HCT116 (cell line): ENCODE measurements around the gene POLR3C. TPM values are rescaled to one million over a fixed set of nuclear protein-coding genes. Genes with fewer than 3 reads are reported as not detected.

Experiments
- ATAC-seq: fragments of 200-7000 bp; cut with Tn5 transposase; 2 replicates; pipeline ENCODE4 v1.9.1; 2020; ENCODE audit warnings: mild to moderate bottlenecking, moderate library complexity
- BruUV-seq: library from RNA; stranded (reverse); fragments of 400-500 nt; replicated peaks from 2 replicates; lab custom pipeline; 2021; lab: Mats Ljungman, UMichigan
- CTCF ChIA-PET: fragments of 300-600 bp; sonication (Branson Sonifier 250); formaldehyde crosslinking; loops from one replicate; lab custom pipeline; 2021; ENCODE audit warnings: antibody characterized with exemption; lab: Charles Lee
- POLR2A ChIA-PET: fragments of 300-600, 350-600 bp; sonication (Branson Sonifier 250); formaldehyde crosslinking; loops from one replicate; lab custom pipeline; 2021; ENCODE audit warnings: antibody characterized with exemption; lab: Charles Lee
- RAD21 ChIA-PET, 2 experiments: fragments of 300-600 bp; sonication (Branson Sonifier 250); formaldehyde crosslinking; loops; one replicate each; lab custom pipeline; 2023; ENCODE audit warnings: low total read pairs in 2 of 2; ENCODE audit not compliant: uncharacterized antibody in 2 of 2, unreplicated experiment in 2 of 2, low non-redundant PET in 1 of 2; lab: Charles Lee
- DNase-seq: peaks from one replicate; pipeline ENCODE4 v3.0.0-alpha.2; 2010; ENCODE audit warnings: low read depth, low spot score
- H2AFZ ChIP-seq: fragments of 200-600 bp; shearing (Covaris generic), sonication (generic); 2 replicates; pipeline ENCODE4 v1.6.1; 2017; ENCODE audit warnings: low read depth, mixed run types, mixed read lengths, antibody characterized with exemption, low read length; ENCODE audit not compliant: poor library complexity, severe bottlenecking
- H3K27ac ChIP-seq: 2 replicates; pipeline ENCODE4 v1.5.1; 2012; ENCODE audit warnings: low read depth, low read length
- H3K27me3 ChIP-seq: fragments of 200-600 bp; sonication (generic); 2 replicates; pipeline ENCODE4 v1.6.1; 2016; ENCODE audit warnings: mixed run types, low read length, mixed read lengths; ENCODE audit not compliant: insufficient read depth
- H3K36me3 ChIP-seq, 2 experiments: fragments of 200-500 bp in 1 of 2; fragments of 200-600 bp in 1 of 2; sonication (Bioruptor generic) in 1 of 2; sonication (generic) in 1 of 2; 2 replicates each; pipeline versions ENCODE4 v1.5.1 to v1.6.1; 2014 to 2016; ENCODE audit warnings: low read length in 2 of 2, inconsistent platforms in 1 of 2, mixed read lengths in 1 of 2, mixed run types in 1 of 2; ENCODE audit not compliant: insufficient read depth in 2 of 2, control insufficient read depth in 1 of 2
- H3K4me1 ChIP-seq, 2 experiments: fragments of 200-600 bp in 1 of 2; sonication (generic) in 1 of 2; 2 replicates each; pipeline versions ENCODE4 v1.5.1 to v1.6.1; 2012 to 2017; ENCODE audit warnings: low read length in 2 of 2, inconsistent platforms in 1 of 2, mild to moderate bottlenecking in 1 of 2, mixed read lengths in 1 of 2, mixed run types in 1 of 2, moderate library complexity in 1 of 2; ENCODE audit not compliant: insufficient read depth in 2 of 2, control insufficient read depth in 1 of 2
- H3K4me2 ChIP-seq: fragments of 200-600 bp; sonication (generic); 2 replicates; pipeline ENCODE4 v1.6.1; 2017; ENCODE audit warnings: mixed run types, low read length, mixed read lengths
- H3K4me3 ChIP-seq, 2 experiments: fragments of 200-600 bp in 1 of 2; sonication (generic) in 1 of 2; replicated peaks in 1 of 2; 2 replicates each; pipeline ENCODE4 v1.5.1; 2011 to 2016; ENCODE audit warnings: low read length in 2 of 2, control low read depth in 1 of 2, low read depth in 1 of 2, mild to moderate bottlenecking in 1 of 2, mixed read lengths in 1 of 2, mixed run types in 1 of 2
- H3K79me2 ChIP-seq: fragments of 200-600 bp; sonication (generic); 2 replicates; pipeline ENCODE4 v1.6.1; 2017; ENCODE audit warnings: mild to moderate bottlenecking, mixed run types, low read length, moderate library complexity, mixed read lengths; ENCODE audit not compliant: insufficient read depth
- H3K9ac ChIP-seq: fragments of 200-600 bp; sonication (generic); 2 replicates; pipeline ENCODE4 v1.6.1; 2016; ENCODE audit warnings: low read length, mixed read lengths
- H3K9me2 ChIP-seq: fragments of 200-600 bp; sonication (generic), shearing (Covaris generic); 2 replicates; pipeline ENCODE4 v1.6.1; 2017; ENCODE audit warnings: mixed run types, mild to moderate bottlenecking, moderate library complexity; ENCODE audit not compliant: insufficient read depth
- H3K9me3 ChIP-seq, 2 experiments: fragments of 200-500 bp in 1 of 2; fragments of 200-600 bp in 1 of 2; sonication (Bioruptor generic) in 1 of 2; sonication (generic) in 1 of 2; 2 replicates each; pipeline ENCODE4 v1.6.1; 2014 to 2017; ENCODE audit warnings: low read length in 2 of 2, mixed read lengths in 2 of 2, inconsistent platforms in 1 of 2, low read depth in 1 of 2, mild to moderate bottlenecking in 1 of 2, mixed run types in 1 of 2, moderate library complexity in 1 of 2; ENCODE audit not compliant: control insufficient read depth in 1 of 2, insufficient read depth in 1 of 2
- H4K20me1 ChIP-seq: fragments of 200-600 bp; sonication (generic), shearing (Covaris generic); 2 replicates; pipeline ENCODE4 v1.6.1; 2017; ENCODE audit warnings: mixed run types, mild to moderate bottlenecking, moderate library complexity; ENCODE audit not compliant: insufficient read depth
- ATF3 ChIP-seq: IDR thresholded peaks from 2 replicates; pipeline ENCODE4 v1.6.1; 2012
- CEBPB ChIP-seq: IDR thresholded peaks from 2 replicates; pipeline ENCODE4 v1.6.1; 2012; ENCODE audit warnings: low read depth
- EGR1 ChIP-seq: IDR thresholded peaks from 2 replicates; pipeline ENCODE4 v1.6.1; 2012; ENCODE audit warnings: low read depth
- ELF1 ChIP-seq: IDR thresholded peaks from 2 replicates; pipeline ENCODE4 v1.6.1; 2012; ENCODE audit warnings: low read depth, borderline replicate concordance
- EZH2 ChIP-seq: fragments of 200-600 bp; sonication (generic); IDR thresholded peaks from 2 replicates; pipeline ENCODE4 v1.6.1; 2017; ENCODE audit warnings: antibody characterized with exemption, mixed run types
- FOSL1 ChIP-seq: IDR thresholded peaks from 2 replicates; pipeline ENCODE4 v1.6.1; 2012; ENCODE audit warnings: low read depth
- MAX ChIP-seq: IDR thresholded peaks from 2 replicates; pipeline ENCODE4 v1.6.1; 2012
- POLR2A ChIP-seq: IDR thresholded peaks from 2 replicates; pipeline ENCODE4 v1.7.0; 2011; ENCODE audit warnings: borderline replicate concordance; ENCODE audit not compliant: insufficient read depth, insufficient read length; ENCODE audit errors: extremely low read depth
- POLR2AphosphoS5 ChIP-seq: IDR thresholded peaks from 2 replicates; pipeline ENCODE4 v1.6.1; 2011; ENCODE audit warnings: mild to moderate bottlenecking, low read depth, low read length, moderate library complexity
- RAD21 ChIP-seq: IDR thresholded peaks from 2 replicates; pipeline ENCODE4 v1.6.1; 2012; ENCODE audit warnings: low read depth, mild to moderate bottlenecking
- REST ChIP-seq: IDR thresholded peaks from 2 replicates; pipeline ENCODE4 v1.6.1; 2012; ENCODE audit warnings: low read depth
- SIN3A ChIP-seq: IDR thresholded peaks from 2 replicates; pipeline ENCODE4 v1.6.1; 2012; ENCODE audit warnings: low read depth
- SP1 ChIP-seq: IDR thresholded peaks from 2 replicates; pipeline ENCODE4 v1.6.1; 2012; ENCODE audit warnings: low read depth
- TCF7L2 ChIP-seq: IDR thresholded peaks from 2 replicates; pipeline ENCODE4 v1.7.0; 2011; ENCODE audit warnings: borderline replicate concordance, inconsistent platforms; ENCODE audit not compliant: insufficient read depth, insufficient read length; ENCODE audit errors: extremely low read depth
- ZFX ChIP-seq: fragments of 450-650 bp; IDR thresholded peaks from 2 replicates; pipeline ENCODE4 v1.6.1; 2017
- ZNF274 ChIP-seq: fragments of 200-500 bp; sonication (Bioruptor generic); IDR thresholded peaks from 2 replicates; pipeline ENCODE4 v1.6.1; 2014; ENCODE audit warnings: mild to moderate bottlenecking, low read depth, low read length, inconsistent platforms
- intact Hi-C: fragments of 100-400 bp; cut with micrococcal nuclease; formaldehyde crosslinking; loops from 2 replicates; pipeline ENCODE4 v1.10.0; 2022
- total RNA-seq: library from RNA; stranded (reverse); gene quantifications from one replicate; pipeline ENCODE4 v1.2.1, GENCODE V29; 2021; ENCODE audit not compliant: unreplicated experiment

POLR3C gene
- total RNA-seq, 1 experiment from 2014 or later = 25.4 TPM

DNA sequence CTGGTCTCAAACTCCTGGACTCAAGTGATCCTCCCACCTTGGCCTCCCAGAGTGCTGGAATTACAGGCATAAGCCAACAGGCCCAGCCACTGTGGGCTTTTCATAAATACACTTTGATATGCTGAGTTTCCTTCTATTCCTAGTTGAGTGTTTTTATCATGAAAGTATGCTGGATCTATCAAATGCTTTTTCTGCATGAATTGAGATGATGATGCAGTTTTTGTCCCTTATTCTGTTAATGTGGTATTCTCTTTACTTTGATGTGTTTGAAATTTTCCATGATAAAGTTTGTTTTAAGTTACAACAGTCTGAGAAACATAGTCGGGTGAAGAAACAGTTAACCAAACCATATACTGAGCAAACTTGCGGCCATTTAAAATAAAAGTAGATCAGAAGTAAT, 24.2 kb upstream of the POLR3C start:
- no peak overlapping the region for H3K4me2 ChIP-seq
- CTCF ChIA-PET = no interaction called here
- H3K9ac ChIP-seq = no peak overlapping the region
- peaks cover 0 to 6% of the 10 kb centered on the region in 2 experiments; a peak in 2 of 4 replicates for H3K9me3 ChIP-seq
- RAD21 ChIA-PET = no interaction called here
- no peaks in the 10 kb centered on the region for H3K27me3 ChIP-seq
- no peaks in the 10 kb centered on the region for H3K9me2 ChIP-seq
- no peak overlapping the region for H3K4me3 ChIP-seq
- no peaks in the 10 kb centered on the region for H4K20me1 ChIP-seq
- BruUV-seq = no TSS peak
- peaks cover 0 to 13% of the 10 kb centered on the region in 2 experiments; a peak in 1 of 4 replicates for H3K4me1 ChIP-seq
- no peaks in the 10 kb centered on the region for H3K36me3 ChIP-seq
- H3K27ac ChIP-seq = no peak overlapping the region
- H3K79me2 ChIP-seq = peaks cover 56% of the 10 kb centered on the region
- intact Hi-C loops = no loop called here
- ATAC-seq (no peak), DNase-seq (no peak)
- no peak for TF ChIP-seq MAX
- TF ChIP-seq RAD21 = no peak
- TF ChIP-seq EZH2 = no peak
- no peak for TF ChIP-seq FOSL1
- no peak for TF ChIP-seq ZNF274
- TF ChIP-seq ELF1 = no peak
- no peak for TF ChIP-seq TCF7L2
- TF ChIP-seq SP1 = no peak
- no peak for TF ChIP-seq EGR1
- no peak for TF ChIP-seq POLR2A
- TF ChIP-seq POLR2AphosphoS5 = no peak
- no peak for TF ChIP-seq SIN3A
- TF ChIP-seq ZFX = no peak
- no peak for TF ChIP-seq CEBPB
- TF ChIP-seq ATF3 = no peak
- no peak for TF ChIP-seq REST
- no peak overlapping the region for H2AFZ ChIP-seq
- POLR2A ChIA-PET = no interaction called here
